Endometrium (tissue), 2 donors: Measurements from ENCODE around the gene SCUBE1.

ENCODE experiments used
- FAIRE-seq: peaks from 2 replicates; lab custom pipeline; 2012; peaks lifted over from hg19 to GRCh38; lab: Jason Lieb, UNC
- donor health status: control.
- donor health status: control.

Gene SCUBE1

GRCh38 chr22:43173976-43174720, 169.0 kb downstream of the SCUBE1 start:
- no peak for FAIRE-seq

GRCh38 chr22:43173566-43173965, 169.6 kb downstream of the SCUBE1 start:
- no peak for FAIRE-seq

GRCh38 chr22:43172191-43172590, 171.0 kb downstream of the SCUBE1 start:
- FAIRE-seq, result no peak

GRCh38 chr22:43171607-43172006, 171.6 kb downstream of the SCUBE1 start:
- FAIRE-seq, result no peak

- no peak for FAIRE-seq
Measured at GRCh38 chr22:43171019-43171491, 172.1 kb downstream of the SCUBE1 start.

- FAIRE-seq, result no peak
Measured at GRCh38 chr22:43170131-43170480, 173.1 kb downstream of the SCUBE1 start.

- FAIRE-seq, result no peak
Measured at GRCh38 chr22:43169310-43170130, 173.7 kb downstream of the SCUBE1 start.

GRCh38 chr22:43168471-43169309, 174.5 kb downstream of the SCUBE1 start:
- FAIRE-seq, result no peak

- no peak for FAIRE-seq
Measured at GRCh38 chr22:43167001-43167589, 176.1 kb downstream of the SCUBE1 start.

- FAIRE-seq, result no peak
Measured at GRCh38 chr22:43166132-43166930, 176.8 kb downstream of the SCUBE1 start.

- no peak for FAIRE-seq
Measured at GRCh38 chr22:43164636-43165035, 178.5 kb downstream of the SCUBE1 start.

GRCh38 chr22:43163241-43163795, 179.9 kb downstream of the SCUBE1 start:
- FAIRE-seq, result no peak

- no peak for FAIRE-seq
Measured at GRCh38 chr22:43162412-43163150, 180.6 kb downstream of the SCUBE1 start.

GRCh38 chr22:43160497-43161126, 182.6 kb downstream of the SCUBE1 start:
- FAIRE-seq, result no peak

GRCh38 chr22:43159484-43160178, 183.5 kb downstream of the SCUBE1 start:
- FAIRE-seq, result no peak

GRCh38 chr22:43158778-43159483, 184.2 kb downstream of the SCUBE1 start:
- no peak for FAIRE-seq

- FAIRE-seq, result no peak
Measured at GRCh38 chr22:43157874-43158546, 185.2 kb downstream of the SCUBE1 start.

GRCh38 chr22:43156413-43156812, 186.8 kb downstream of the SCUBE1 start:
- FAIRE-seq, result no peak
